Keratinocyte (primary cell): ENCODE results near the gene UCK2. TPM values are rescaled to one million over a fixed set of nuclear protein-coding genes. Genes with fewer than 3 reads are reported as not detected.

Experiments
- DNase-seq: peaks from one replicate; pipeline ENCODE4 v3.0.0-alpha.2; 2011; ENCODE audit warnings: low read depth, missing footprints, low spot score
- FAIRE-seq: peaks from 2 replicates; lab custom pipeline; 2011; peaks lifted over from hg19 to GRCh38; lab: Jason Lieb, UNC
- H2AFZ ChIP-seq: 2 replicates; pipeline ENCODE4 v1.6.0; 2012; ENCODE audit warnings: low read length, control low read depth, inconsistent platforms; ENCODE audit not compliant: control insufficient read depth
- H3K27ac ChIP-seq: 2 replicates; pipeline ENCODE4 v1.5.1; 2011; ENCODE audit warnings: low read length; ENCODE audit not compliant: control insufficient read depth, insufficient read depth
- H3K27me3 ChIP-seq: 3 replicates; pipeline ENCODE4 v1.6.0; 2011; ENCODE audit warnings: low read length; ENCODE audit not compliant: control insufficient read depth, insufficient read depth; ENCODE audit errors: extremely low read depth
- H3K36me3 ChIP-seq, 2 experiments: 2 replicates in 1 of 2; 3 replicates in 1 of 2; pipeline ENCODE4 v1.5.1; 2011; ENCODE audit warnings: low read length in 2 of 2, mild to moderate bottlenecking in 1 of 2; ENCODE audit not compliant: control insufficient read depth in 2 of 2, insufficient read depth in 2 of 2; ENCODE audit errors: extremely low read depth in 1 of 2
- H3K4me1 ChIP-seq: 3 replicates; pipeline ENCODE4 v1.5.1; 2011; ENCODE audit warnings: low read length; ENCODE audit not compliant: control insufficient read depth, insufficient read depth; ENCODE audit errors: extremely low read depth
- H3K4me2 ChIP-seq: 3 replicates; pipeline ENCODE4 v1.6.0; 2011; ENCODE audit warnings: low read depth, low read length; ENCODE audit not compliant: control insufficient read depth, insufficient read depth; ENCODE audit errors: extremely low read depth
- H3K4me3 ChIP-seq, 3 experiments: fragments of 200-600 bp in 1 of 3; sonication (generic) in 1 of 3; 2 replicates in 2 of 3; 3 replicates in 1 of 3; pipeline ENCODE4 v1.5.1; 2011 to 2016; ENCODE audit warnings: low read length in 3 of 3, mild to moderate bottlenecking in 3 of 3, control low read depth in 2 of 3, inconsistent platforms in 1 of 3, low read depth in 1 of 3, mixed read lengths in 1 of 3, mixed run types in 1 of 3, moderate library complexity in 1 of 3; ENCODE audit not compliant: control insufficient read depth in 2 of 3, insufficient read depth in 2 of 3; ENCODE audit errors: extremely low read depth in 1 of 3
- H3K79me2 ChIP-seq: 2 replicates; pipeline ENCODE4 v1.6.0; 2012; ENCODE audit warnings: low read length; ENCODE audit not compliant: control insufficient read depth, insufficient read depth
- H3K9ac ChIP-seq: 3 replicates; pipeline ENCODE4 v1.6.0; 2011; ENCODE audit warnings: low read length; ENCODE audit not compliant: control insufficient read depth, insufficient read depth; ENCODE audit errors: extremely low read depth
- H3K9me1 ChIP-seq: 3 replicates; pipeline ENCODE4 v1.6.0; 2011; ENCODE audit warnings: low read length; ENCODE audit not compliant: control insufficient read depth, insufficient read depth; ENCODE audit errors: extremely low read depth
- H3K9me3 ChIP-seq: 2 replicates; pipeline ENCODE4 v1.5.1; 2012; ENCODE audit warnings: low read depth, low read length; ENCODE audit not compliant: control insufficient read depth
- H4K20me1 ChIP-seq: 3 replicates; pipeline ENCODE4 v1.6.0; 2011; ENCODE audit warnings: low read length; ENCODE audit not compliant: control insufficient read depth, insufficient read depth; ENCODE audit errors: extremely low read depth
- CTCF ChIP-seq, 3 experiments: IDR thresholded peaks in 1 of 3; conservative IDR thresholded peaks in 1 of 3; optimal IDR thresholded peaks in 1 of 3; 2 replicates in 2 of 3; 3 replicates in 1 of 3; pipeline versions ENCODE3 to v1.5.1; 2011; ENCODE audit warnings: low read length in 3 of 3, mild to moderate bottlenecking in 3 of 3, moderate library complexity in 2 of 3, control low read depth in 1 of 3, inconsistent platforms in 1 of 3; ENCODE audit not compliant: insufficient read depth in 2 of 3; ENCODE audit errors: extremely low read depth in 1 of 3
- EZH2 ChIP-seq: IDR thresholded peaks from one replicate; pipeline ENCODE4 v1.6.1; 2012; ENCODE audit warnings: inconsistent platforms, mild to moderate bottlenecking, low read length, moderate library complexity
- dilution Hi-C: fragments of 300-500 bp; cut with MboI; formaldehyde crosslinking; loops from one replicate; pipeline ENCODE4 v1.7.0; 2020; ENCODE audit warnings: low sequenced_read_pairs; ENCODE audit not compliant: extremely low pct_ligation_motif_present
- polyA plus RNA-seq, 5 experiments: library from polyadenylated mRNA; depleted of rRNA in 3 of 5; stranded (reverse) in 3 of 5; stranded (forward) in 1 of 5; unstranded in 1 of 5; fragments of >200 nt; gene quantifications; 1 replicate in 1 of 5; 2 replicates in 3 of 5; 3 replicates in 1 of 5; pipeline versions ENCODE4 v1.2.1 to v1.2.3, GENCODE V29; 2011 to 2012; ENCODE audit warnings: missing spikeins in 2 of 5, low read depth in 1 of 5, low replicate concordance in 1 of 5

Gene UCK2
- polyA plus RNA-seq, 1 donor (not counting 4 experiments of a cell fraction or from before 2014, with no cell fraction given): 71.9 TPM

GRCh38 chr1:165841582-165842017 is 14.2 kb downstream of the UCK2 start:
- FAIRE-seq: no peak
- Histone ChIP-seq H3K4me2 (no peak overlapping the region), H3K4me3 (no peak overlapping the region), H2AFZ (no peak overlapping the region), H3K27ac (no peak overlapping the region), H3K4me1 (peaks cover 19% of the 10 kb centered on the region), H3K9ac (no peak overlapping the region), H3K9me1 (peaks cover 3% of the 10 kb centered on the region), H3K27me3 (no peaks in the 10 kb centered on the region), H3K9me3 (no peaks in the 10 kb centered on the region), H3K36me3 (no peaks in the 10 kb centered on the region), H3K79me2 (peaks cover 96% of the 10 kb centered on the region), H4K20me1 (peaks cover 48% of the 10 kb centered on the region)
- no peak for TF ChIP-seq EZH2
- no peak for TF ChIP-seq CTCF (optimal IDR thresholded peaks at IDR 0.05 in 1 of 3, IDR thresholded peaks at IDR 0.05 in 1 of 3, conservative IDR thresholded peaks at IDR 0.05 in 1 of 3; ENCODE audit: extremely low read depth in 1 of 3, insufficient read depth in 2 of 3, low read length in 3 of 3)
- DNase-seq: no peak
- dilution Hi-C loops: no loop called here

GRCh38 chr1:165842023-165842670 is 14.7 kb downstream of the UCK2 start:
- Histone ChIP-seq H3K27me3 (no peaks in the 10 kb centered on the region), H3K4me2 (peak overlapping the region; percentile 10), H3K9me1 (peaks cover 3% of the 10 kb centered on the region), H3K4me3 (no peak overlapping the region), H3K79me2 (peaks cover 96% of the 10 kb centered on the region), H4K20me1 (peaks cover 52% of the 10 kb centered on the region), H3K9ac (no peak overlapping the region), H3K9me3 (no peaks in the 10 kb centered on the region), H3K36me3 (no peaks in the 10 kb centered on the region), H3K4me1 (peaks cover 19% of the 10 kb centered on the region), H3K27ac (no peak overlapping the region), H2AFZ (no peak overlapping the region)
- dilution Hi-C loops: no loop called here
- TF ChIP-seq CTCF (optimal IDR thresholded peaks at IDR 0.05 in 1 of 3, IDR thresholded peaks at IDR 0.05 in 1 of 3, conservative IDR thresholded peaks at IDR 0.05 in 1 of 3; ENCODE audit: extremely low read depth in 1 of 3, insufficient read depth in 2 of 3, low read length in 3 of 3) (no peak), EZH2 (no peak)
- DNase-seq (no peak), FAIRE-seq (peak; percentile 20)
